ENCODE data around the gene ATP5F1E. TPM values are rescaled to one million over a fixed set of nuclear protein-coding genes. Genes with fewer than 3 reads are reported as not detected.

The ATP5F1E gene
- total RNA-seq, 1 donor from 2014 or later: 67.5 TPM

DNA sequence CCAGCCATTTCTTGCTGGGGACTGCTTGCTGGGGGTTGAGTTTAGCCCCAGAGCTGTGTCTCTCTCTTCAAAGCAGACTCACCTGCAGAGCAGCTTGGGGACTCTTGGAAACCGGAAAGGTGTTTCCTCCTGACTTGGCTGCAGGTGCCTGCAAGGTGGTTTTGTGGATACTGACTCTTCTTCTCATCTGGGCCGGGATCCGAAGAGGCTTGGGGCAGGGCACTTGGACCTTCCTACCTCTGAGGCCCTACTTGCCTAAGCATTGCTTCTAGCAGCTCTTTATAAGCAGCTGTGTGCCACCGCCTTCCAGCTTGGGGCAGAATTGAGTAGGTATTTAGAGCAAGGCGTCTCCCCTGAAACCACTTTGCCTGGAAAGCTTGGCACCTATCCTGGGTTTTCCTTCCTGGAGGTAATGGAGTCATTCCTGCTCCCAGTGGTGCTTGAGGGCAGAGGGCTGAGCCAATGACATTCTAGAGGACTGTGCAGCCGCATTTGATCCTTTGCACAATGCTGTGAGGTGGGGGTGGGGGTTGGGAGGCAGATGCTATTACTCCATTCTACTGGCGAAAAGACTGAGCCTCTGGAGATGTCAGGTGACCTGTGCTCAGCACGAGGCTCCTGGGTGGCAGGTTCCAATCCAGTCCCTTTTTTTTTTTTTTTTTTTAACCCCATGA, 21.7 kb downstream of the ATP5F1E start:
- Mint-ChIP-seq H3K27me3 (ENCODE audit: low read depth) (no peaks in the 10 kb centered on the region), H3K4me1 (ENCODE audit: low read depth) (peaks cover 55% of the 10 kb centered on the region), H3K36me3 (ENCODE audit: low read depth) (no peaks in the 10 kb centered on the region), H3K9me3 (ENCODE audit: low read depth) (no peaks in the 10 kb centered on the region), H3K4me3 (ENCODE audit: unreplicated experiment) (no peak overlapping the region), H3K27ac (ENCODE audit: unreplicated experiment) (peak overlapping the region; percentile 96)
- TF ChIP-seq, protein P1, sequence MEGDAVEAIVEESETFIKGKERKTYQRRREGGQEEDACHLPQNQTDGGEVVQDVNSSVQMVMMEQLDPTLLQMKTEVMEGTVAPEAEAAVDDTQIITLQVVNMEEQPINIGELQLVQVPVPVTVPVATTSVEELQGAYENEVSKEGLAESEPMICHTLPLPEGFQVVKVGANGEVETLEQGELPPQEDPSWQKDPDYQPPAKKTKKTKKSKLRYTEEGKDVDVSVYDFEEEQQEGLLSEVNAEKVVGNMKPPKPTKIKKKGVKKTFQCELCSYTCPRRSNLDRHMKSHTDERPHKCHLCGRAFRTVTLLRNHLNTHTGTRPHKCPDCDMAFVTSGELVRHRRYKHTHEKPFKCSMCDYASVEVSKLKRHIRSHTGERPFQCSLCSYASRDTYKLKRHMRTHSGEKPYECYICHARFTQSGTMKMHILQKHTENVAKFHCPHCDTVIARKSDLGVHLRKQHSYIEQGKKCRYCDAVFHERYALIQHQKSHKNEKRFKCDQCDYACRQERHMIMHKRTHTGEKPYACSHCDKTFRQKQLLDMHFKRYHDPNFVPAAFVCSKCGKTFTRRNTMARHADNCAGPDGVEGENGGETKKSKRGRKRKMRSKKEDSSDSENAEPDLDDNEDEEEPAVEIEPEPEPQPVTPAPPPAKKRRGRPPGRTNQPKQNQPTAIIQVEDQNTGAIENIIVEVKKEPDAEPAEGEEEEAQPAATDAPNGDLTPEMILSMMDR (IDR thresholded peaks at IDR 0.05): no peak
- no peak for DNase-seq (ENCODE audit: low spot score)

DNA sequence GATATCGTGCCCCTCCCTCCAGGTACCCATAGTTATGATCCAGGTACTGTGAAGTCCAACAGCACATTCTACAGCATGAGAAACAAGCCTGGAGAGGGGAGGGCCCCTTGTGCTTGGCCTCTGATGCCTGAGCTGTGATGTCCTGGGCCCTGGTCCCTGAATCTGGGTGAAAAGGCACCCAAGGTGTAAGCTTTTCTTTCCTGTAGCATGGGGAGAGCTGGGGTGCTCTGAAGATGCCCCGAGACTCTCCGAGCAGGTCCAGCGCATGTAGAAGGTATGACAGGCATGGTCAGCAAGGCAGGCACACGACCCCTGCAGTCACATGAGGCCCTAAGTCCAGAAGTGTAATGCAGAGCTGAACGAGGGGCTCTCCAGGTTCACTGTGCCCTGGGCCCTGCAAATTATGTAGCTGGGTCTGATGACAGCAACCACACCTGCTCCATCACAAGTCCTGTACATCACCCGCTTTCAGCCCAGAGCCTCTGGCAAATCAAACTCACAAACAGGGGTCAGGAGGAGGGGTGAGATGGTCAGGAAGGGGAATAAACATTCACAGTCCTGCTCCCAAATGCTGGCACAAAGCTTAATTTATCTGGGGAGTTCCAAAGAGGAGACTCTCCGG, 23.3 kb downstream of the ATP5F1E start:
- Mint-ChIP-seq H3K36me3 (ENCODE audit: low read depth) (no peaks in the 10 kb centered on the region), H3K27ac (ENCODE audit: unreplicated experiment) (no peak overlapping the region), H3K4me3 (ENCODE audit: unreplicated experiment) (no peak overlapping the region), H3K9me3 (ENCODE audit: low read depth) (no peaks in the 10 kb centered on the region), H3K4me1 (ENCODE audit: low read depth) (peaks cover 58% of the 10 kb centered on the region), H3K27me3 (ENCODE audit: low read depth) (no peaks in the 10 kb centered on the region)
- TF ChIP-seq, protein P1 (IDR thresholded peaks at IDR 0.05): no peak
- no peak for DNase-seq (ENCODE audit: low spot score)

DNA sequence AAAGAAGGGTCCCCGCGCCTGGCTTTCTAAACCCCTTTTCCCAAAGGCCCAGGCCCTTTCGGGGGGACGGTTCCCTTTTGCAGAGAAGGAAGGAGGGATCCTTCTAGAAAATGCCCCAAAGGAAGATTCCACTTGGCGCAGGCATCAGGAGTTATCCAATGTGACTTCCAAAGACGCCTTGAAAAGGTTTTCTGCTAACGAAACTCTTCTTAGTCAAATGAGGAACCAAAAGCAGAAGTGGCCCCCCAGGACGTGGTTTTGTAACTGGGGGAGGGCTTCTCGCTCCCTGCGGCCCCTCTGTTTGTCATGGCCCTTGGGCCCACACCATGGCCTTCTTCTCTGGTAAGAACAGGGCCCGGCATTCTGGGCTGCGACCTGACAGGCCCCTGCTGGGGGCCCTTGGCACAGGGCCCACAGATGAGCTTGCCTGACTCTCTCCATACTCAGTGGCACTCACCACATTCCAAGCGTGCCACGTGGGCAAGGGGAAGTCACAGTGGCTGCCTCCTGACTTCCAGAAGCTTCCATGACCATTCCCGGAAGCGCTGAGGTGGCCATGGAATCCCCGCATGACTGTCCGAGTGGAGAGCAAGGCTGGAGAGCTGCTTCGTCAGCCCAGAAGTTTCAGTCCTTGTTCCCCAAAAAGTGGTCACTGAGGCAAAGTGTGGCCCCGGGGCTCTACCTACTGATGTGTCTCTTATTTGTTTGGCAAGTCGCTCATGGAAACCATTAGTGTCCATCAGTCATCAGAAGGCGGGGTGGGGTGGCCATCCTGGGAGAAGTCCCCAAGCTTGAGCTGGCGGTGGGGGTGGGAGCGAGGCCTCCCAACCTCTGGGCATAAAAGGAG, 24.2 kb downstream of the ATP5F1E start:
- peak overlapping the region; percentile 59 for H3K4me3 Mint-ChIP-seq (ENCODE audit: unreplicated experiment)
- H3K4me1 Mint-ChIP-seq (ENCODE audit: low read depth): peaks cover 52% of the 10 kb centered on the region
- TF ChIP-seq, protein P1 (IDR thresholded peaks at IDR 0.05): no peak
- H3K27me3 Mint-ChIP-seq (ENCODE audit: low read depth): no peaks in the 10 kb centered on the region
- no peaks in the 10 kb centered on the region for H3K9me3 Mint-ChIP-seq (ENCODE audit: low read depth)
- DNase-seq (ENCODE audit: low spot score): no peak
- H3K36me3 Mint-ChIP-seq (ENCODE audit: low read depth): no peaks in the 10 kb centered on the region
- no peak overlapping the region for H3K27ac Mint-ChIP-seq (ENCODE audit: unreplicated experiment)

DNA sequence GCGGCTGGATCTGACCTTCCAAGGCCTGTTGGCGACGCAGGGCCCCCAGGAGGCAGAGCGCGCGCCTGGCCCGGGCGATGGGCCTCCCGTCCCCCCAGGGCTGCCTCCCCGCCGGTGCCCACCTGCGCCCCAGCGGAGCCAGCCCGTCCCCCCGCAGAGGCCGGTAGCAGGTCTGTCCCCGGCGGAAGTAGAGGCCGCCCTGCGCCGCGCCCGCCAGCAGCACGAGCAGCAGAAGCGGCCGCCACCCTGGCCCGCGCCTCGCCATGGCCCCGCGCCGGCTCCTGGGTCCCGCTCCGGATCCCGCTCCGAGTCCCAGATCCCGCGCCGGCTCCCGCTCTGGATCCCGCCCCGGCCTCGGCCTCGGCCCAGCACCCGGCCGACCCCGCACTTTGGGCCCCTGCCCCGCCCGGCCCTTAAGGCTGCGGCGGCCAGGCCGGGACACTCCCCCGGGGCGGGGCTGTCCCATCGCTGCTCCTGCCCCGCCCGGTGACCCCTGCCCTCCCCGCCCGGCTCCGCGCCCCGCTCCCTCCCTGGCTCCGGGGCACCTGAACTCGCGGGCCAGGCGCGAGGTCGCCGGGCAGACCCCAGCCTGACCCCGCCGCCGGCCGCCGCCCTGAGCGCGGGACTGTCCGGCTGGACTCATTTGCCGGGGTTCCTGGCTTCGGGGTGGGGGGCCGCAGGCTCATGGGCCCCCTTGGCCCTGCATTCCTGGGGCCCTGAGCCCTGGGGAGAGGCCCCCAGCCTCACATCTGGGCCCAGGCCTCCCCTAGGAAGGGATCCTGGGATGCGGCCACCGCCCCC, 25.1 kb downstream of the ATP5F1E start, which contains the start of gene CTSZ:
TSS of gene CTSZ (minus strand) at position 391 of the 801 bp plus-strand sequence. CDS start at position 265, 126 bp downstream.
- peak within 1 kb of the TSS; percentile 60 for H3K4me3 Mint-ChIP-seq (ENCODE audit: unreplicated experiment)
- DNase-seq (ENCODE audit: low spot score): no peak
- peak within 1 kb of the TSS; percentile 61 for H3K27ac Mint-ChIP-seq (ENCODE audit: unreplicated experiment)

More for the DNA sequence above, 25.1 kb downstream of the ATP5F1E start, which contains the start of gene CTSZ:
- Mint-ChIP-seq H3K27me3 (ENCODE audit: low read depth) (no peaks in the 10 kb centered on the region), H3K9me3 (ENCODE audit: low read depth) (no peaks in the 10 kb centered on the region), H3K4me1 (ENCODE audit: low read depth) (peaks cover 44% of the 10 kb centered on the region), H3K36me3 (ENCODE audit: low read depth) (peaks cover 1% of the 10 kb centered on the region)
- TF ChIP-seq, protein P1 (IDR thresholded peaks at IDR 0.05): no peak

Data from chondrocyte (in vitro differentiated cells).